HCT116 (cell line): ENCODE measurements around the gene PYCR2.

ENCODE experiments used
- CBX3 ChIP-seq: IDR thresholded peaks from 2 replicates; pipeline ENCODE4 v1.6.1; 2012; ENCODE audit warnings: low read depth
- CEBPB ChIP-seq: IDR thresholded peaks from 2 replicates; pipeline ENCODE4 v1.6.1; 2012; ENCODE audit warnings: low read depth
- CTCF ChIP-seq, 3 experiments: fragments of 200-600 bp in 1 of 3; sonication (generic) in 1 of 3; IDR thresholded peaks in 2 of 3; conservative IDR thresholded peaks in 1 of 3; 2 replicates each; pipeline ENCODE4 v1.5.1; 2012 to 2017; ENCODE audit warnings: low read depth in 2 of 3, low read length in 2 of 3, antibody characterized with exemption in 1 of 3, borderline replicate concordance in 1 of 3, control low read depth in 1 of 3, mild to moderate bottlenecking in 1 of 3, mixed read lengths in 1 of 3, mixed run types in 1 of 3, moderate library complexity in 1 of 3; ENCODE audit not compliant: insufficient read depth in 1 of 3
- EZH2 ChIP-seq: fragments of 200-600 bp; sonication (generic); IDR thresholded peaks from 2 replicates; pipeline ENCODE4 v1.6.1; 2017; ENCODE audit warnings: antibody characterized with exemption, mixed run types
- EZH2phosphoT487 ChIP-seq: fragments of 200-600 bp; IDR thresholded peaks from 2 replicates; pipeline ENCODE4 v1.6.1; 2018; ENCODE audit warnings: antibody characterized with exemption, borderline replicate concordance
- POLR2A ChIP-seq: IDR thresholded peaks from 2 replicates; pipeline ENCODE4 v1.7.0; 2011; ENCODE audit warnings: borderline replicate concordance; ENCODE audit not compliant: insufficient read depth, insufficient read length; ENCODE audit errors: extremely low read depth
- POLR2AphosphoS5 ChIP-seq: IDR thresholded peaks from 2 replicates; pipeline ENCODE4 v1.6.1; 2011; ENCODE audit warnings: mild to moderate bottlenecking, low read depth, low read length, moderate library complexity
- YY1 ChIP-seq: IDR thresholded peaks from 2 replicates; pipeline ENCODE4 v1.6.1; 2011; ENCODE audit warnings: low read length, low read depth, moderate library complexity, mild to moderate bottlenecking; ENCODE audit not compliant: insufficient replicate concordance; ENCODE audit errors: extremely low read depth
- ZFX ChIP-seq: fragments of 450-650 bp; IDR thresholded peaks from 2 replicates; pipeline ENCODE4 v1.6.1; 2017
- ZNF274 ChIP-seq: fragments of 200-500 bp; sonication (Bioruptor generic); IDR thresholded peaks from 2 replicates; pipeline ENCODE4 v1.6.1; 2014; ENCODE audit warnings: mild to moderate bottlenecking, low read depth, low read length, inconsistent platforms
- TF ChIP-seq, protein P1 (sequence below): IDR thresholded peaks from 2 replicates; pipeline ENCODE4 v1.6.1; 2012; ENCODE audit warnings: low read depth
- TF ChIP-seq, protein P2 (sequence below): IDR thresholded peaks from 2 replicates; pipeline ENCODE4 v1.6.1; 2012
- TF ChIP-seq, protein P3 (sequence below): IDR thresholded peaks from 2 replicates; pipeline ENCODE4 v1.6.1; 2012

DNA sequence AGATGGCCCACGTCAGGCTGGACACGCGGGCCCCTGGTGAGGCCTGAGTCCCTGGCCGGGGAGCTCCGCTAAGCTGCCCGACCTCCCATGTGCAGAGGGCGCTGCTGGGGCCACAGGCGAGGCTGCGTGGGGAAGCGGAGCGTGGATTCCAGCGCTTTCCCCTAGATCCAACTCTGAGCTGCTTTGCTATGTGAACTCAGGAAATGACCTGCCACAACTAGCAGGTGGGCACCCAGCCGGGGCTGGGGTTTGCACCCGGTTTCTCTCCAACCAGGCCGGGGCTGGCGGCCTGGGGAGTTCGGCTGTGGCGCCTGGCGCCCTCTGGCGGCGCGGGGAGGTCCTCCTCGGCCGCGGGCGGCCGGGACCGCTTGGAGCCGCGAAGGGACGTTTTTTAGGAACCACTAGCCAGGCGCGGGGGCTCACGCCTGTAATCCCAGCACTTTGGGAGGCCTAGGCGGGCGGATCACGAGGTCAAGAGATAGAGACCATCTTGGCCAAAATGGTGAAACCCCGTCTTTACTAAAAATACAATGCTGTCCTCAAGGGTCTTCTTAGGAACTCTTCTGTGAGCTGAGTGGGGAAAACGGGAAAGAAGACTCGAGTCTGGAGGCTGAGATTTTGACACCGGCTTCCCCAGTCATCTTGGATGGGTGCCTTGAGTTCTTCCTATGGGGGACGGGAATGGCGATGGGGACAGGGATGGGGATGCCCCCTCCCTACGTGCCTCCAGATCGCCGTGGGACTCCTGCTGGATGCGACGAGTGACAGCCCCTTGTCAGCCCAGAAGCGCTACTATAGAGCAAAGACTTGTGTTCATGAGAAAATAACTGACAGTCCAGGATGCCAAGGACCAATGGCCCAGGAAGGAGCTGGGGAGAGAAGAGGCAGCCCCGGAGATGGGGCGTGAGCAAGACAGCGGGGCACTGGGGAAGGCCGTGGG lies 12.6 kb downstream of the PYCR2 start:
- no peak for TF ChIP-seq POLR2A
- peak; percentile 53; the same call in 1 of the 2 replicates for TF ChIP-seq ZFX
- TF ChIP-seq CTCF (IDR thresholded peaks at IDR 0.05 in 2 of 3, conservative IDR thresholded peaks at IDR 0.05 in 1 of 3; ENCODE audit: borderline replicate concordance in 1 of 3, insufficient read depth in 1 of 3, low read depth in 2 of 3, low read length in 2 of 3) = peak; percentile 90 to 99 (median 95)
- TF ChIP-seq YY1 = no peak
- no peak for TF ChIP-seq ZNF274
- TF ChIP-seq POLR2AphosphoS5 = no peak; the same call in 1 of the 2 replicates
- TF ChIP-seq CBX3 = no peak
- TF ChIP-seq CEBPB = no peak
- TF ChIP-seq EZH2 = no peak
- TF ChIP-seq, protein P1, sequence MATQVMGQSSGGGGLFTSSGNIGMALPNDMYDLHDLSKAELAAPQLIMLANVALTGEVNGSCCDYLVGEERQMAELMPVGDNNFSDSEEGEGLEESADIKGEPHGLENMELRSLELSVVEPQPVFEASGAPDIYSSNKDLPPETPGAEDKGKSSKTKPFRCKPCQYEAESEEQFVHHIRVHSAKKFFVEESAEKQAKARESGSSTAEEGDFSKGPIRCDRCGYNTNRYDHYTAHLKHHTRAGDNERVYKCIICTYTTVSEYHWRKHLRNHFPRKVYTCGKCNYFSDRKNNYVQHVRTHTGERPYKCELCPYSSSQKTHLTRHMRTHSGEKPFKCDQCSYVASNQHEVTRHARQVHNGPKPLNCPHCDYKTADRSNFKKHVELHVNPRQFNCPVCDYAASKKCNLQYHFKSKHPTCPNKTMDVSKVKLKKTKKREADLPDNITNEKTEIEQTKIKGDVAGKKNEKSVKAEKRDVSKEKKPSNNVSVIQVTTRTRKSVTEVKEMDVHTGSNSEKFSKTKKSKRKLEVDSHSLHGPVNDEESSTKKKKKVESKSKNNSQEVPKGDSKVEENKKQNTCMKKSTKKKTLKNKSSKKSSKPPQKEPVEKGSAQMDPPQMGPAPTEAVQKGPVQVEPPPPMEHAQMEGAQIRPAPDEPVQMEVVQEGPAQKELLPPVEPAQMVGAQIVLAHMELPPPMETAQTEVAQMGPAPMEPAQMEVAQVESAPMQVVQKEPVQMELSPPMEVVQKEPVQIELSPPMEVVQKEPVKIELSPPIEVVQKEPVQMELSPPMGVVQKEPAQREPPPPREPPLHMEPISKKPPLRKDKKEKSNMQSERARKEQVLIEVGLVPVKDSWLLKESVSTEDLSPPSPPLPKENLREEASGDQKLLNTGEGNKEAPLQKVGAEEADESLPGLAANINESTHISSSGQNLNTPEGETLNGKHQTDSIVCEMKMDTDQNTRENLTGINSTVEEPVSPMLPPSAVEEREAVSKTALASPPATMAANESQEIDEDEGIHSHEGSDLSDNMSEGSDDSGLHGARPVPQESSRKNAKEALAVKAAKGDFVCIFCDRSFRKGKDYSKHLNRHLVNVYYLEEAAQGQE = no peak
- TF ChIP-seq, protein P2, sequence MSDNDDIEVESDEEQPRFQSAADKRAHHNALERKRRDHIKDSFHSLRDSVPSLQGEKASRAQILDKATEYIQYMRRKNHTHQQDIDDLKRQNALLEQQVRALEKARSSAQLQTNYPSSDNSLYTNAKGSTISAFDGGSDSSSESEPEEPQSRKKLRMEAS = no peak
- TF ChIP-seq, protein P3, sequence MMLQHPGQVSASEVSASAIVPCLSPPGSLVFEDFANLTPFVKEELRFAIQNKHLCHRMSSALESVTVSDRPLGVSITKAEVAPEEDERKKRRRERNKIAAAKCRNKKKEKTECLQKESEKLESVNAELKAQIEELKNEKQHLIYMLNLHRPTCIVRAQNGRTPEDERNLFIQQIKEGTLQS = no peak
- no peak for TF ChIP-seq EZH2phosphoT487
